WTC11 (cell line): ENCODE results near the gene MRLN. TPM values are rescaled to one million over a fixed set of nuclear protein-coding genes. Genes with fewer than 3 reads are reported as not detected.

Source experiments
- ATAC-seq: fragments of 200-7000 bp; cut with Tn5 transposase; 2 replicates; pipeline ENCODE4 v1.10.0; 2021; ENCODE audit warnings: mild to moderate bottlenecking, moderate library complexity
- CTCF ChIA-PET: fragments of 300-600 bp; sonication (Branson Sonifier 250); formaldehyde crosslinking; loops from one replicate; lab custom pipeline; 2021; ENCODE audit warnings: antibody characterized with exemption; lab: Charles Lee
- POLR2A ChIA-PET: fragments of 350-600 bp; sonication (Branson Sonifier 250); formaldehyde crosslinking; loops from one replicate; lab custom pipeline; 2021; ENCODE audit warnings: antibody characterized with exemption; lab: Charles Lee
- DNase-seq: peaks from one replicate; pipeline ENCODE4 v3.0.0; 2021; ENCODE audit warnings: low spot score
- H3K27ac Mint-ChIP-seq: 2 replicates; pipeline ENCODE4 v1.8.0; 2021; ENCODE audit warnings: mixed read lengths
- H3K27me3 Mint-ChIP-seq: 2 replicates; pipeline ENCODE4 v1.8.0; 2021; ENCODE audit warnings: low read depth, mild to moderate bottlenecking, moderate library complexity, mixed read lengths
- H3K36me3 Mint-ChIP-seq: 2 replicates; pipeline ENCODE4 v1.8.0; 2021; ENCODE audit warnings: mixed read lengths
- H3K4me1 Mint-ChIP-seq: 2 replicates; pipeline ENCODE4 v1.8.0; 2022; ENCODE audit warnings: mixed read lengths
- H3K4me3 Mint-ChIP-seq: 2 replicates; pipeline ENCODE4 v1.8.0; 2021; ENCODE audit warnings: mild to moderate bottlenecking, moderate library complexity, mixed read lengths
- H3K9me3 Mint-ChIP-seq: 2 replicates; pipeline ENCODE4 v1.8.0; 2021; ENCODE audit warnings: mixed read lengths
- ATF2 ChIP-seq: sonication (generic); formaldehyde crosslinking; IDR thresholded peaks from 2 replicates; pipeline ENCODE4 v1.8.1; 2022; ENCODE audit warnings: low read depth, missing genetic modification reagents, borderline replicate concordance
- CBFB ChIP-seq: sonication (generic); formaldehyde crosslinking; IDR thresholded peaks from 2 replicates; pipeline ENCODE4 v1.8.1; 2022; ENCODE audit warnings: mild to moderate bottlenecking, low read depth, missing genetic modification reagents
- CDX4 ChIP-seq: fragments of 250-450 bp; sonication (Bioruptor Pico); IDR thresholded peaks from 2 replicates; pipeline ENCODE4 v1.9.0; 2021; ENCODE audit warnings: moderate library complexity, mild to moderate bottlenecking, inconsistent platforms, borderline replicate concordance
- CREB1 ChIP-seq: sonication (generic); formaldehyde crosslinking; IDR thresholded peaks from 2 replicates; pipeline ENCODE4 v1.8.0; 2023; ENCODE audit warnings: mild to moderate bottlenecking, missing genetic modification reagents
- ELF4 ChIP-seq: sonication (generic); formaldehyde crosslinking; IDR thresholded peaks from 2 replicates; pipeline ENCODE4 v1.8.1; 2022; ENCODE audit warnings: low read depth, mild to moderate bottlenecking, moderate library complexity, missing genetic modification reagents
- EMX1 ChIP-seq: fragments of 250-450 bp; sonication (Bioruptor Pico); IDR thresholded peaks from 2 replicates; pipeline ENCODE4 v1.8.0; 2021; ENCODE audit warnings: mild to moderate bottlenecking
- ERG ChIP-seq: fragments of 250-450 bp; sonication (Bioruptor Pico); IDR thresholded peaks from 2 replicates; pipeline ENCODE4 v1.8.0; 2021; ENCODE audit warnings: mild to moderate bottlenecking
- ESRRA ChIP-seq: sonication (generic); formaldehyde crosslinking; IDR thresholded peaks from 2 replicates; pipeline ENCODE4 v1.8.1; 2022; ENCODE audit warnings: mild to moderate bottlenecking, missing genetic modification reagents, borderline replicate concordance
- FOXP4 ChIP-seq: sonication (generic); formaldehyde crosslinking; IDR thresholded peaks from 2 replicates; pipeline ENCODE4 v1.8.0; 2022; ENCODE audit warnings: mild to moderate bottlenecking, missing genetic modification reagents
- GABPB1 ChIP-seq: sonication (generic); formaldehyde crosslinking; IDR thresholded peaks from 2 replicates; pipeline ENCODE4 v1.8.1; 2023; ENCODE audit warnings: mild to moderate bottlenecking, missing genetic modification reagents
- GTF2I ChIP-seq: fragments of 250-450 bp; sonication (Bioruptor Pico); conservative IDR thresholded peaks from 2 replicates; pipeline ENCODE4 v1.4.0; 2021; ENCODE audit warnings: mild to moderate bottlenecking
- IRF2 ChIP-seq: sonication (generic); formaldehyde crosslinking; IDR thresholded peaks from 2 replicates; pipeline ENCODE4 v1.8.0; 2022; ENCODE audit warnings: low read depth, missing genetic modification reagents, borderline replicate concordance
- MLX ChIP-seq: sonication (generic); formaldehyde crosslinking; IDR thresholded peaks from 2 replicates; pipeline ENCODE4 v1.8.1; 2023; ENCODE audit warnings: mild to moderate bottlenecking, missing genetic modification reagents, moderate library complexity
- NR1H2 ChIP-seq: sonication (generic); formaldehyde crosslinking; IDR thresholded peaks from 2 replicates; pipeline ENCODE4 v1.9.0; 2021; ENCODE audit warnings: mild to moderate bottlenecking, moderate library complexity, missing genetic modification reagents
- NR3C1 ChIP-seq: sonication (generic); formaldehyde crosslinking; conservative IDR thresholded peaks from 2 replicates; pipeline ENCODE4 v1.8.1; 2023; ENCODE audit warnings: low read depth, mild to moderate bottlenecking, missing genetic modification reagents
- TP53 ChIP-seq: sonication (generic); formaldehyde crosslinking; IDR thresholded peaks from 2 replicates; pipeline ENCODE4 v1.8.1; 2023; ENCODE audit warnings: mild to moderate bottlenecking, missing genetic modification reagents
- ZNF121 ChIP-seq: sonication (generic); formaldehyde crosslinking; IDR thresholded peaks from 2 replicates; pipeline ENCODE4 v1.8.0; 2023; ENCODE audit warnings: missing genetic modification reagents
- ZNF219 ChIP-seq: sonication (generic); formaldehyde crosslinking; IDR thresholded peaks from 2 replicates; pipeline ENCODE4 v1.8.0; 2023; ENCODE audit warnings: missing genetic modification reagents, mild to moderate bottlenecking, borderline replicate concordance
- ZNF232 ChIP-seq: sonication (generic); formaldehyde crosslinking; IDR thresholded peaks from 2 replicates; pipeline ENCODE4 v1.8.0; 2022; ENCODE audit warnings: mild to moderate bottlenecking, missing genetic modification reagents
- ZNF423 ChIP-seq: fragments of 250-450 bp; sonication (Bioruptor Pico); IDR thresholded peaks from 2 replicates; pipeline ENCODE4 v2.1.2; 2022; ENCODE audit warnings: mild to moderate bottlenecking, moderate library complexity
- ZNF425 ChIP-seq: fragments of 250-450 bp; sonication (Bioruptor Pico); conservative IDR thresholded peaks from 2 replicates; pipeline ENCODE4 v1.9.0; 2021; ENCODE audit warnings: mild to moderate bottlenecking
- ZNF512 ChIP-seq: sonication (generic); formaldehyde crosslinking; IDR thresholded peaks from 2 replicates; pipeline ENCODE4 v1.8.1; 2022; ENCODE audit warnings: missing genetic modification reagents, borderline replicate concordance
- total RNA-seq: library from RNA; stranded (reverse); gene quantifications from 3 replicates; pipeline ENCODE4 v1.2.3, GENCODE V29; 2021

Gene MRLN
- total RNA-seq, 1 experiment from 2014 or later = not detected

- no peaks in the 10 kb centered on the region for H3K27me3 Mint-ChIP-seq
- no peaks in the 10 kb centered on the region for H3K4me1 Mint-ChIP-seq
- no peak overlapping the region for H3K4me3 Mint-ChIP-seq
- H3K36me3 Mint-ChIP-seq = peaks cover 5% of the 10 kb centered on the region; the same call in 1 of the 2 replicates
- TF ChIP-seq CREB1 (CRISPR knock-in tag) = no peak
- no peak for TF ChIP-seq MLX (CRISPR knock-in tag)
- TF ChIP-seq ELF4 (CRISPR knock-in tag) = no peak
- no peak for TF ChIP-seq CBFB (CRISPR knock-in tag)
- TF ChIP-seq TP53 (CRISPR knock-in tag) = no peak
- TF ChIP-seq ZNF423 (CRISPR knock-in tag) = no peak
- no peak for TF ChIP-seq IRF2
- POLR2A ChIA-PET = no interaction called here
- no peak overlapping the region for H3K27ac Mint-ChIP-seq
- DNase-seq = no peak
- no peak for ATAC-seq
- H3K9me3 Mint-ChIP-seq = peaks cover 10% of the 10 kb centered on the region
- CTCF ChIA-PET = no interaction called here
Observed at GRCh38 chr10:59718257-59718656, 35.0 kb downstream of the MRLN start.

GRCh38 chr10:59713196-59713821 is 39.9 kb downstream of the MRLN start:
- no peak for DNase-seq
- TF ChIP-seq NR1H2 (no peak), NR3C1 (CRISPR knock-in tag) (no peak), ESRRA (CRISPR knock-in tag) (no peak), CDX4 (no peak)
- ChIA-PET CTCF (no interaction called here), POLR2A (no interaction called here)
- no peak for ATAC-seq
- Mint-ChIP-seq H3K9me3 (no peaks in the 10 kb centered on the region), H3K36me3 (no peaks in the 10 kb centered on the region), H3K4me3 (no peak overlapping the region), H3K4me1 (peaks cover 4% of the 10 kb centered on the region; the same call in 1 of the 2 replicates), H3K27ac (no peak overlapping the region), H3K27me3 (peaks cover 31% of the 10 kb centered on the region)

GRCh38 chr10:59711871-59712494 is 41.3 kb downstream of the MRLN start:
- H3K27ac Mint-ChIP-seq = no peak overlapping the region
- no peak overlapping the region for H3K4me3 Mint-ChIP-seq
- ChIA-PET POLR2A (no interaction called here), CTCF (interaction anchor here (0.7 to 1.5 kb wide), 4 partner anchors 9 to 119 kb away, joined by 3 to 6 read pairs (median 4); no protein-coding TSS in a partner anchor)
- H3K9me3 Mint-ChIP-seq = no peaks in the 10 kb centered on the region
- peaks cover 9% of the 10 kb centered on the region for H3K4me1 Mint-ChIP-seq
- ATAC-seq (no peak), DNase-seq (no peak)
- peaks cover 42% of the 10 kb centered on the region for H3K27me3 Mint-ChIP-seq
- H3K36me3 Mint-ChIP-seq = no peaks in the 10 kb centered on the region
- TF ChIP-seq ZNF219 (no peak), FOXP4 (CRISPR knock-in tag) (no peak), ERG (CRISPR knock-in tag) (no peak), ZNF425 (CRISPR knock-in tag) (no peak), ZNF121 (CRISPR knock-in tag) (no peak), ZNF232 (CRISPR knock-in tag) (no peak), EMX1 (CRISPR knock-in tag) (no peak), GABPB1 (CRISPR knock-in tag) (no peak), ATF2 (no peak), ZNF512 (CRISPR knock-in tag) (no peak), GTF2I (CRISPR knock-in tag) (no peak)
